Fibroblast of lung (primary cell): ENCODE data around the gene TRAF3. TPM values are rescaled to one million over a fixed set of nuclear protein-coding genes. Genes with fewer than 3 reads are reported as not detected.

ENCODE experiments used
- DNase-seq, 2 donors: peaks; one replicate each; pipeline versions ENCODE4 v3.0.0 to v3.0.0-alpha.2; 2010; ENCODE audit warnings: low read depth in 2 of 2
- H2AFZ ChIP-seq: 2 replicates; pipeline ENCODE4 v1.5.1; 2012; ENCODE audit warnings: low read length, control low read depth, inconsistent platforms
- H3K27ac ChIP-seq: 2 replicates; pipeline ENCODE4 v1.5.1; 2011; ENCODE audit warnings: low read length, control low read depth; ENCODE audit not compliant: insufficient read depth
- H3K27me3 ChIP-seq: 2 replicates; pipeline ENCODE4 v1.5.1; 2011; ENCODE audit warnings: mild to moderate bottlenecking, low read length; ENCODE audit not compliant: control insufficient read depth, insufficient read depth
- H3K36me3 ChIP-seq: 2 replicates; pipeline ENCODE4 v1.5.1; 2011; ENCODE audit warnings: low read length; ENCODE audit not compliant: control insufficient read depth, insufficient read depth
- H3K4me1 ChIP-seq: 2 replicates; pipeline ENCODE4 v1.5.1; 2011; ENCODE audit warnings: low read length; ENCODE audit not compliant: control insufficient read depth, insufficient read depth; ENCODE audit errors: extremely low read depth
- H3K4me2 ChIP-seq: 2 replicates; pipeline ENCODE4 v1.5.1; 2011; ENCODE audit warnings: low read length, control low read depth; ENCODE audit not compliant: insufficient read depth; ENCODE audit errors: extremely low read depth
- H3K4me3 ChIP-seq, 4 experiments: fragments of 200-600 bp in 1 of 4; sonication (generic) in 1 of 4; replicated peaks in 1 of 4; 2 replicates each; pipeline ENCODE4 v1.5.1; 2011 to 2016; ENCODE audit warnings: low read length in 4 of 4, low read depth in 3 of 4, mild to moderate bottlenecking in 3 of 4, control low read depth in 2 of 4, inconsistent platforms in 1 of 4, mixed read lengths in 1 of 4; ENCODE audit not compliant: insufficient read depth in 1 of 4; ENCODE audit errors: control extremely low read depth in 1 of 4
- H3K79me2 ChIP-seq: 2 replicates; pipeline ENCODE4 v1.5.1; 2012; ENCODE audit warnings: mild to moderate bottlenecking, low read length, inconsistent platforms; ENCODE audit not compliant: control insufficient read depth, insufficient read depth
- H3K9ac ChIP-seq: 2 replicates; pipeline ENCODE4 v1.5.1; 2011; ENCODE audit warnings: mild to moderate bottlenecking, low read length, control low read depth; ENCODE audit not compliant: insufficient read depth
- H3K9me3 ChIP-seq: 2 replicates; pipeline ENCODE4 v1.5.1; 2012; ENCODE audit warnings: low read depth, low read length; ENCODE audit not compliant: control insufficient read depth, insufficient read depth
- H4K20me1 ChIP-seq: 2 replicates; pipeline ENCODE4 v1.5.1; 2011; ENCODE audit warnings: low read length; ENCODE audit not compliant: control insufficient read depth, insufficient read depth; ENCODE audit errors: extremely low read depth
- CTCF ChIP-seq, 2 donors: IDR thresholded peaks in 1 of 2; conservative IDR thresholded peaks in 1 of 2; 1 replicate in 1 of 2; 2 replicates in 1 of 2; pipeline ENCODE4 v1.5.1; 2011 to 2012; ENCODE audit warnings: low read length in 2 of 2, control low read depth in 1 of 2, inconsistent platforms in 1 of 2, low read depth in 1 of 2, mild to moderate bottlenecking in 1 of 2
- EZH2 ChIP-seq: IDR thresholded peaks from 2 replicates; pipeline ENCODE4 v1.5.1; 2012; ENCODE audit warnings: low read length, control low read depth, mild to moderate bottlenecking; ENCODE audit errors: missing control alignments
- polyA plus RNA-seq, 2 donors: library from polyadenylated mRNA; depleted of rRNA in 1 of 2; stranded (reverse) in 1 of 2; unstranded in 1 of 2; fragments of >200 nt; gene quantifications; 2 replicates each; pipeline ENCODE4 v1.2.1, GENCODE V29; 2011 to 2012; ENCODE audit warnings: missing spikeins in 1 of 2
- total RNA-seq: library from RNA; depleted of rRNA; stranded (reverse); fragments of >200 nt; gene quantifications from 2 replicates; pipeline ENCODE4 v1.2.1, GENCODE V29; 2014

The TRAF3 gene
- total and polyA plus RNA-seq, 2 donors (not counting 1 experiment from before 2014, with no cell fraction given) = 12.1 to 14.4 TPM

- Histone ChIP-seq H3K27ac (no peak overlapping the region), H3K36me3 (no peaks in the 10 kb centered on the region), H3K4me2 (no peak overlapping the region), H3K27me3 (no peaks in the 10 kb centered on the region), H3K4me3 (no peak overlapping the region), H3K4me1 (no peaks in the 10 kb centered on the region), H2AFZ (no peak overlapping the region), H3K79me2 (no peaks in the 10 kb centered on the region), H4K20me1 (no peaks in the 10 kb centered on the region), H3K9ac (no peak overlapping the region), H3K9me3 (no peaks in the 10 kb centered on the region)
- TF ChIP-seq CTCF (conservative IDR thresholded peaks at IDR 0.05 in 1 of 2, IDR thresholded peaks at IDR 0.05 in 1 of 2; ENCODE audit: low read depth in 1 of 2, low read length in 2 of 2) (no peak), EZH2 (no peak)
- no peak for DNase-seq
Observed at GRCh38 chr14:102810523-102810922, 33.3 kb downstream of the TRAF3 start.

GRCh38 chr14:102811254-102811963 lies 34.2 kb downstream of the TRAF3 start:
- H3K4me2 ChIP-seq = no peak overlapping the region
- no peaks in the 10 kb centered on the region for H3K36me3 ChIP-seq
- TF ChIP-seq EZH2 (no peak), CTCF (conservative IDR thresholded peaks at IDR 0.05 in 1 of 2, IDR thresholded peaks at IDR 0.05 in 1 of 2; ENCODE audit: low read depth in 1 of 2, low read length in 2 of 2) (no peak)
- DNase-seq = no peak
- H3K27ac ChIP-seq = no peak overlapping the region
- no peaks in the 10 kb centered on the region for H4K20me1 ChIP-seq
- H3K27me3 ChIP-seq = no peaks in the 10 kb centered on the region
- no peak overlapping the region for H3K4me3 ChIP-seq
- H3K4me1 ChIP-seq = no peaks in the 10 kb centered on the region
- H3K9ac ChIP-seq = no peak overlapping the region
- no peak overlapping the region for H2AFZ ChIP-seq
- no peaks in the 10 kb centered on the region for H3K79me2 ChIP-seq
- no peaks in the 10 kb centered on the region for H3K9me3 ChIP-seq

- H3K79me2 ChIP-seq = no peaks in the 10 kb centered on the region
Observed at GRCh38 chr14:102811971-102812370, 34.7 kb downstream of the TRAF3 start.

More at GRCh38 chr14:102811971-102812370, 34.7 kb downstream of the TRAF3 start:
- no peaks in the 10 kb centered on the region for H3K36me3 ChIP-seq
- no peaks in the 10 kb centered on the region for H3K9me3 ChIP-seq
- H3K4me2 ChIP-seq = no peak overlapping the region
- no peaks in the 10 kb centered on the region for H3K4me1 ChIP-seq
- H4K20me1 ChIP-seq = no peaks in the 10 kb centered on the region
- no peak overlapping the region for H2AFZ ChIP-seq
- no peak overlapping the region for H3K27ac ChIP-seq
- no peak overlapping the region for H3K9ac ChIP-seq
- H3K4me3 ChIP-seq = no peak overlapping the region
- DNase-seq = no peak
- H3K27me3 ChIP-seq = no peaks in the 10 kb centered on the region
- TF ChIP-seq CTCF (conservative IDR thresholded peaks at IDR 0.05 in 1 of 2, IDR thresholded peaks at IDR 0.05 in 1 of 2; ENCODE audit: low read depth in 1 of 2, low read length in 2 of 2) (no peak), EZH2 (no peak)
